ENCODE measurements around the gene MEGF11.

DNA sequence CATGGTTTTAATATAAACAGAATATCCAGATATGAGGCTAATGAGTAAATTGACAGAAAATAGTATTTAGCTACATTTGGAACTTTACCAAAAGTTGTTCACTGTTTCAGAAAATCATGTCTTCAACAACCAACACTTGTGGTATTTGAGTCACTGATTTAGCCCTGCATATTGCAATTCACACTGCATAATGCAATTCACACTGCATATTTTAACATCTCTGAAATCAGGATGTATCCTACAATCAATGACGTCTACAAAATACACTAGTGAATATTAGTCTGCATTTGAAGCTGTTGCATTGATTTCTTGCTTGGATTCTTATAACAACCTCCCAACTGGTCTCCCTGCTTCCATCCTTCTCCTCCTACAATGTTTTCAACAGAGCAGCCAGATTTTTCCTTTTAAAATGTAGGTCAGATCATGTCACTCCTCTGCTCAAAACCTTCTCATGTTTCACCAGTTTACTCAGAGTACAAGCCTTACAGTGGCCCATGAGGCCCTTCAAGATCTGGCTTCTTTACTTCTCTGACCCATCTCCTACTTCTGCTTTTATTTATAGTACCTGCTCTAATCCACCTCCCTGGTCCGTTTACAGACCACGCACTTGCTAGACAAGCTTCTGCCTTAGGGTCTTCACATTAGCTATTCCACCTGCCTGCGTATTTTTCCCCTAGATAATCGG lies 395.7 kb downstream of the MEGF11 start:
- TF ChIP-seq, protein P1, sequence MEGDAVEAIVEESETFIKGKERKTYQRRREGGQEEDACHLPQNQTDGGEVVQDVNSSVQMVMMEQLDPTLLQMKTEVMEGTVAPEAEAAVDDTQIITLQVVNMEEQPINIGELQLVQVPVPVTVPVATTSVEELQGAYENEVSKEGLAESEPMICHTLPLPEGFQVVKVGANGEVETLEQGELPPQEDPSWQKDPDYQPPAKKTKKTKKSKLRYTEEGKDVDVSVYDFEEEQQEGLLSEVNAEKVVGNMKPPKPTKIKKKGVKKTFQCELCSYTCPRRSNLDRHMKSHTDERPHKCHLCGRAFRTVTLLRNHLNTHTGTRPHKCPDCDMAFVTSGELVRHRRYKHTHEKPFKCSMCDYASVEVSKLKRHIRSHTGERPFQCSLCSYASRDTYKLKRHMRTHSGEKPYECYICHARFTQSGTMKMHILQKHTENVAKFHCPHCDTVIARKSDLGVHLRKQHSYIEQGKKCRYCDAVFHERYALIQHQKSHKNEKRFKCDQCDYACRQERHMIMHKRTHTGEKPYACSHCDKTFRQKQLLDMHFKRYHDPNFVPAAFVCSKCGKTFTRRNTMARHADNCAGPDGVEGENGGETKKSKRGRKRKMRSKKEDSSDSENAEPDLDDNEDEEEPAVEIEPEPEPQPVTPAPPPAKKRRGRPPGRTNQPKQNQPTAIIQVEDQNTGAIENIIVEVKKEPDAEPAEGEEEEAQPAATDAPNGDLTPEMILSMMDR (IDR thresholded peaks at IDR 0.05): no peak
- TF ChIP-seq EP300 (IDR thresholded peaks at IDR 0.05): no peak
- no peak for TF ChIP-seq POLR2A (IDR thresholded peaks at IDR 0.05)
